ENCODE data around the gene STXBP6.

STXBP6 gene

DNA sequence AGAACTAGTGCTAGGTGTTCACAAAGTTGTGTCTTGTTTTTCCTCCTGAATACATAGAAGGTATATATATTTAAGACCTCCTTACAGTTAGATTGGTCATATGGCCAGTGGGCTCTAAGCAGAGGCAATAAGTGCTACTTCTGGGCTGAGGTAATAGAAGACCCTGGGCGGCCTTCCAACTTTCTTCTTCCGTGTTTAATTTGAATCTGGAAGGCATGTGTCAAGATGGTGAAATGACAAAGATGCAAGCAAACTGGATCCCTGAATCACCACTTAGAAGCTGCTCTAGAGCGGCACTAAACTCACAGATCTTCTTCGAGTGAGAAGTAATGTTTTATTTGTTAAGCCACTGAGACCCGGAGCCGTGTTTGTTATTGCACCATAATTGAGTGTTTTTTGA, 215.0 kb downstream of the STXBP6 start:
- ATAC-seq, result no peak
- TF ChIP-seq ZNF70 (CRISPR knock-in tag; IDR thresholded peaks at IDR 0.05) (no peak), TCF4 (CRISPR knock-in tag; IDR thresholded peaks at IDR 0.05; ENCODE audit: borderline replicate concordance) (no peak), BACH2 (CRISPR knock-in tag; IDR thresholded peaks at IDR 0.05; ENCODE audit: borderline replicate concordance) (no peak), CSDC2 (CRISPR knock-in tag; IDR thresholded peaks at IDR 0.05) (no peak), TOX (CRISPR knock-in tag; IDR thresholded peaks at IDR 0.05; ENCODE audit: borderline replicate concordance) (no peak), GLIS3 (CRISPR knock-in tag; IDR thresholded peaks at IDR 0.05) (no peak), OSR1 (CRISPR knock-in tag; IDR thresholded peaks at IDR 0.05) (no peak), ZNF565 (CRISPR knock-in tag; conservative IDR thresholded peaks at IDR 0.05; ENCODE audit: low read depth) (no peak), ISL1 (CRISPR knock-in tag; IDR thresholded peaks at IDR 0.05) (no peak), ESRRG (CRISPR knock-in tag; IDR thresholded peaks at IDR 0.05) (no peak), ZFP3 (CRISPR knock-in tag; IDR thresholded peaks at IDR 0.05) (no peak), ZNF8 (CRISPR knock-in tag; IDR thresholded peaks at IDR 0.05) (no peak), SNAI2 (CRISPR knock-in tag; IDR thresholded peaks at IDR 0.05) (no peak), RARB (CRISPR knock-in tag; IDR thresholded peaks at IDR 0.05) (no peak)
- TF ChIP-seq, protein P1, sequence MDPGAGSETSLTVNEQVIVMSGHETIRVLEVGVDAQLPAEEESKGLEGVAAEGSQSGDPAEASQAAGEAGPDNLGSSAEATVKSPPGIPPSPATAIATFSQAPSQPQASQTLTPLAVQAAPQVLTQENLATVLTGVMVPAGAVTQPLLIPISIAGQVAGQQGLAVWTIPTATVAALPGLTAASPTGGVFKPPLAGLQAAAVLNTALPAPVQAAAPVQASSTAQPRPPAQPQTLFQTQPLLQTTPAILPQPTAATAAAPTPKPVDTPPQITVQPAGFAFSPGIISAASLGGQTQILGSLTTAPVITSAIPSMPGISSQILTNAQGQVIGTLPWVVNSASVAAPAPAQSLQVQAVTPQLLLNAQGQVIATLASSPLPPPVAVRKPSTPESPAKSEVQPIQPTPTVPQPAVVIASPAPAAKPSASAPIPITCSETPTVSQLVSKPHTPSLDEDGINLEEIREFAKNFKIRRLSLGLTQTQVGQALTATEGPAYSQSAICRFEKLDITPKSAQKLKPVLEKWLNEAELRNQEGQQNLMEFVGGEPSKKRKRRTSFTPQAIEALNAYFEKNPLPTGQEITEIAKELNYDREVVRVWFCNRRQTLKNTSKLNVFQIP (CRISPR knock-in tag; IDR thresholded peaks at IDR 0.05; ENCODE audit: borderline replicate concordance, low read depth), result no peak
- TF ChIP-seq, protein P2, sequence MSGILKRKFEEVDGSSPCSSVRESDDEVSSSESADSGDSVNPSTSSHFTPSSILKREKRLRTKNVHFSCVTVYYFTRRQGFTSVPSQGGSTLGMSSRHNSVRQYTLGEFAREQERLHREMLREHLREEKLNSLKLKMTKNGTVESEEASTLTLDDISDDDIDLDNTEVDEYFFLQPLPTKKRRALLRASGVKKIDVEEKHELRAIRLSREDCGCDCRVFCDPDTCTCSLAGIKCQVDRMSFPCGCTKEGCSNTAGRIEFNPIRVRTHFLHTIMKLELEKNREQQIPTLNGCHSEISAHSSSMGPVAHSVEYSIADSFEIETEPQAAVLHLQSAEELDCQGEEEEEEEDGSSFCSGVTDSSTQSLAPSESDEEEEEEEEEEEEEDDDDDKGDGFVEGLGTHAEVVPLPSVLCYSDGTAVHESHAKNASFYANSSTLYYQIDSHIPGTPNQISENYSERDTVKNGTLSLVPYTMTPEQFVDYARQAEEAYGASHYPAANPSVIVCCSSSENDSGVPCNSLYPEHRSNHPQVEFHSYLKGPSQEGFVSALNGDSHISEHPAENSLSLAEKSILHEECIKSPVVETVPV (CRISPR knock-in tag; IDR thresholded peaks at IDR 0.05), result no peak
- TF ChIP-seq, protein P3, sequence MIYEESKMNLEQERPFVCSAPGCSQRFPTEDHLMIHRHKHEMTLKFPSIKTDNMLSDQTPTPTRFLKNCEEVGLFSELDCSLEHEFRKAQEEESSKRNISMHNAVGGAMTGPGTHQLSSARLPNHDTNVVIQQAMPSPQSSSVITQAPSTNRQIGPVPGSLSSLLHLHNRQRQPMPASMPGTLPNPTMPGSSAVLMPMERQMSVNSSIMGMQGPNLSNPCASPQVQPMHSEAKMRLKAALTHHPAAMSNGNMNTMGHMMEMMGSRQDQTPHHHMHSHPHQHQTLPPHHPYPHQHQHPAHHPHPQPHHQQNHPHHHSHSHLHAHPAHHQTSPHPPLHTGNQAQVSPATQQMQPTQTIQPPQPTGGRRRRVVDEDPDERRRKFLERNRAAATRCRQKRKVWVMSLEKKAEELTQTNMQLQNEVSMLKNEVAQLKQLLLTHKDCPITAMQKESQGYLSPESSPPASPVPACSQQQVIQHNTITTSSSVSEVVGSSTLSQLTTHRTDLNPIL (CRISPR knock-in tag; IDR thresholded peaks at IDR 0.05; ENCODE audit: low read depth), result no peak
- TF ChIP-seq, protein P4, sequence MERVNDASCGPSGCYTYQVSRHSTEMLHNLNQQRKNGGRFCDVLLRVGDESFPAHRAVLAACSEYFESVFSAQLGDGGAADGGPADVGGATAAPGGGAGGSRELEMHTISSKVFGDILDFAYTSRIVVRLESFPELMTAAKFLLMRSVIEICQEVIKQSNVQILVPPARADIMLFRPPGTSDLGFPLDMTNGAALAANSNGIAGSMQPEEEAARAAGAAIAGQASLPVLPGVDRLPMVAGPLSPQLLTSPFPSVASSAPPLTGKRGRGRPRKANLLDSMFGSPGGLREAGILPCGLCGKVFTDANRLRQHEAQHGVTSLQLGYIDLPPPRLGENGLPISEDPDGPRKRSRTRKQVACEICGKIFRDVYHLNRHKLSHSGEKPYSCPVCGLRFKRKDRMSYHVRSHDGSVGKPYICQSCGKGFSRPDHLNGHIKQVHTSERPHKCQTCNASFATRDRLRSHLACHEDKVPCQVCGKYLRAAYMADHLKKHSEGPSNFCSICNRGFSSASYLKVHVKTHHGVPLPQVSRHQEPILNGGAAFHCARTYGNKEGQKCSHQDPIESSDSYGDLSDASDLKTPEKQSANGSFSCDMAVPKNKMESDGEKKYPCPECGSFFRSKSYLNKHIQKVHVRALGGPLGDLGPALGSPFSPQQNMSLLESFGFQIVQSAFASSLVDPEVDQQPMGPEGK (CRISPR knock-in tag; IDR thresholded peaks at IDR 0.05; ENCODE audit: borderline replicate concordance), result no peak

DNA sequence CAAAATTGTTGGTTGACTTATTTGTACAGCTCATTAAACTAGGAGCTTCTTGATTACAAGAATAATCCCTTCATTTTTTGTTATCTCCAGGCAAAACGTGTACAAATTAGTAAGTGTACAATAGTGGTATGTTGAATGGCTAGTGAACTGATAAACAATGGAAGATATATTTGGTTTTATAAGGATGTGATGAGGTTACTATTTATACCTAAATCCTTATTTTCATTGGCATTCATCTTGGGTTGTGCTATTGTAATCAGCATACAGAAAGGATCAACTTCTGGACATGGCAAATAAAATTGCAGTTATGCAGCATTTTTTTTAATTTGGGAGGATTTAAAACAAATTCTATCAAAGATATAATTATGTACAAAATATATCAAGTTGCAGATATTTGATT, 216.6 kb downstream of the STXBP6 start:
- TF ChIP-seq, protein P4 (CRISPR knock-in tag; IDR thresholded peaks at IDR 0.05; ENCODE audit: borderline replicate concordance), result no peak
- TF ChIP-seq, protein P5, sequence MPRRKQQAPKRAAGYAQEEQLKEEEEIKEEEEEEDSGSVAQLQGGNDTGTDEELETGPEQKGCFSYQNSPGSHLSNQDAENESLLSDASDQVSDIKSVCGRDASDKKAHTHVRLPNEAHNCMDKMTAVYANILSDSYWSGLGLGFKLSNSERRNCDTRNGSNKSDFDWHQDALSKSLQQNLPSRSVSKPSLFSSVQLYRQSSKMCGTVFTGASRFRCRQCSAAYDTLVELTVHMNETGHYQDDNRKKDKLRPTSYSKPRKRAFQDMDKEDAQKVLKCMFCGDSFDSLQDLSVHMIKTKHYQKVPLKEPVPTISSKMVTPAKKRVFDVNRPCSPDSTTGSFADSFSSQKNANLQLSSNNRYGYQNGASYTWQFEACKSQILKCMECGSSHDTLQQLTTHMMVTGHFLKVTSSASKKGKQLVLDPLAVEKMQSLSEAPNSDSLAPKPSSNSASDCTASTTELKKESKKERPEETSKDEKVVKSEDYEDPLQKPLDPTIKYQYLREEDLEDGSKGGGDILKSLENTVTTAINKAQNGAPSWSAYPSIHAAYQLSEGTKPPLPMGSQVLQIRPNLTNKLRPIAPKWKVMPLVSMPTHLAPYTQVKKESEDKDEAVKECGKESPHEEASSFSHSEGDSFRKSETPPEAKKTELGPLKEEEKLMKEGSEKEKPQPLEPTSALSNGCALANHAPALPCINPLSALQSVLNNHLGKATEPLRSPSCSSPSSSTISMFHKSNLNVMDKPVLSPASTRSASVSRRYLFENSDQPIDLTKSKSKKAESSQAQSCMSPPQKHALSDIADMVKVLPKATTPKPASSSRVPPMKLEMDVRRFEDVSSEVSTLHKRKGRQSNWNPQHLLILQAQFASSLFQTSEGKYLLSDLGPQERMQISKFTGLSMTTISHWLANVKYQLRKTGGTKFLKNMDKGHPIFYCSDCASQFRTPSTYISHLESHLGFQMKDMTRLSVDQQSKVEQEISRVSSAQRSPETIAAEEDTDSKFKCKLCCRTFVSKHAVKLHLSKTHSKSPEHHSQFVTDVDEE (CRISPR knock-in tag; IDR thresholded peaks at IDR 0.05), result no peak
- TF ChIP-seq CSDC2 (CRISPR knock-in tag; IDR thresholded peaks at IDR 0.05) (no peak), TOX (CRISPR knock-in tag; IDR thresholded peaks at IDR 0.05; ENCODE audit: borderline replicate concordance) (no peak)
- no peak for ATAC-seq

DNA sequence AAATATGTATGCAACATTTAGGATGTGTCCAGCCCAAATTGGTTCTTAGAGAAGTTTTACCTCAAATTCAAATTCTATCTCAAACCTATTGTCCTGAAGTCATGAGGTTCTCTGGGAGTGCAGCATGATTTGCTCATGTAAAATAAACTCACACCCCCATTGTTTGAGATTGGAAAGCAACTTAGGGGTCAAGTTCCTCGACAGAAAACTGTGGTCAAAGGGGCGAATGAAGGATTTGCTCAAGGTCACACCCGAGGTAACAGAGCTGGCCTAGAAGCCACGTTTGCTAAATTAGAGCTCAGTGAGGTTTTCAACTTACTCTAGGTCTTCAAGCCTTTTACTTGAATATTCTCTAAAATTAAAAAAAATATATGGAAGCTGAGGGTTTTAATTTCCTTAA, 218.3 kb downstream of the STXBP6 start:
- no peak for TF ChIP-seq ISL1 (CRISPR knock-in tag; IDR thresholded peaks at IDR 0.05)
- no peak for TF ChIP-seq ZNF565 (CRISPR knock-in tag; conservative IDR thresholded peaks at IDR 0.05; ENCODE audit: low read depth)
- no peak for TF ChIP-seq TOX (CRISPR knock-in tag; IDR thresholded peaks at IDR 0.05; ENCODE audit: borderline replicate concordance)
- no peak for TF ChIP-seq GLIS3 (CRISPR knock-in tag; IDR thresholded peaks at IDR 0.05)
- TF ChIP-seq OSR1 (CRISPR knock-in tag; IDR thresholded peaks at IDR 0.05), result no peak
- TF ChIP-seq ARNTL (CRISPR knock-in tag; IDR thresholded peaks at IDR 0.05; ENCODE audit: borderline replicate concordance, low read depth), result no peak
- TF ChIP-seq ZC3H10 (CRISPR knock-in tag; IDR thresholded peaks at IDR 0.05), result no peak
- TF ChIP-seq SNAI2 (CRISPR knock-in tag; IDR thresholded peaks at IDR 0.05), result no peak
- TF ChIP-seq, protein P3 (CRISPR knock-in tag; IDR thresholded peaks at IDR 0.05; ENCODE audit: low read depth), result no peak
- no peak for TF ChIP-seq ZNF70 (CRISPR knock-in tag; IDR thresholded peaks at IDR 0.05)
- TF ChIP-seq ZFP30 (CRISPR knock-in tag; IDR thresholded peaks at IDR 0.05), result no peak
- TF ChIP-seq, protein P1 (CRISPR knock-in tag; IDR thresholded peaks at IDR 0.05; ENCODE audit: borderline replicate concordance, low read depth), result no peak
- ATAC-seq, result no peak
